ENCODE results near the gene PAPPA.

DNA sequence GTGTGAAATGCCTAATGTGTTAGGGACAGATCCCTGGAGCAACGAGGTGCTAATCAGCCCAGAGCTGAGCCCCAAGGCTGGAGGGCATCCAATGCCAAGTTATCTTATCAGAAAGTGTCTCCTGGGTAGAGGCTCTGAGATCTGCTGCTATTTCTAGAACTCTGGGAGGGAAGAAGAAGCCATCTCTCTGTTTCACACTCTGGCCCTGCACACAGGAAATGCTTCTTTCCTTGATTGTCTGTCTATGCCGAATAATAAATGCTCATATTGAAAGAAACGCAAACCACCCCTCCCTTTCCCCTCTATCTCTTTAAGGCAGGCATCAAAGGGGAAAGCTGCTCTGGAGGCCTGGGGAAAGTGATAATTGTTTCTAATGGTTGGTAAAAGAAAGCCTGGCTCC lies 166.7 kb downstream of the PAPPA start:
- TF ChIP-seq, protein P1, sequence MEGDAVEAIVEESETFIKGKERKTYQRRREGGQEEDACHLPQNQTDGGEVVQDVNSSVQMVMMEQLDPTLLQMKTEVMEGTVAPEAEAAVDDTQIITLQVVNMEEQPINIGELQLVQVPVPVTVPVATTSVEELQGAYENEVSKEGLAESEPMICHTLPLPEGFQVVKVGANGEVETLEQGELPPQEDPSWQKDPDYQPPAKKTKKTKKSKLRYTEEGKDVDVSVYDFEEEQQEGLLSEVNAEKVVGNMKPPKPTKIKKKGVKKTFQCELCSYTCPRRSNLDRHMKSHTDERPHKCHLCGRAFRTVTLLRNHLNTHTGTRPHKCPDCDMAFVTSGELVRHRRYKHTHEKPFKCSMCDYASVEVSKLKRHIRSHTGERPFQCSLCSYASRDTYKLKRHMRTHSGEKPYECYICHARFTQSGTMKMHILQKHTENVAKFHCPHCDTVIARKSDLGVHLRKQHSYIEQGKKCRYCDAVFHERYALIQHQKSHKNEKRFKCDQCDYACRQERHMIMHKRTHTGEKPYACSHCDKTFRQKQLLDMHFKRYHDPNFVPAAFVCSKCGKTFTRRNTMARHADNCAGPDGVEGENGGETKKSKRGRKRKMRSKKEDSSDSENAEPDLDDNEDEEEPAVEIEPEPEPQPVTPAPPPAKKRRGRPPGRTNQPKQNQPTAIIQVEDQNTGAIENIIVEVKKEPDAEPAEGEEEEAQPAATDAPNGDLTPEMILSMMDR (IDR thresholded peaks at IDR 0.05): no peak
- TF ChIP-seq POLR2A (IDR thresholded peaks at IDR 0.05): no peak
